GM18499 (cell line): ENCODE results near the gene ZNF408.
"Not testable (repeated sequence)": the region's sequence is repeated elsewhere in the genome, so short reads cannot be mapped to it uniquely, and the experiment has no call there.

Experiments
- ATAC-seq: cut with Tn5 transposase; IDR thresholded peaks from one replicate; pipeline ENCODE4 v1.9.1; 2021; ENCODE audit warnings: moderate number of reproducible peaks; ENCODE audit not compliant: insufficient read depth, unreplicated experiment

ZNF408 gene

GRCh38 chr11:46700241-46701077 is at the start of gene ZNF408, which contains the start of gene ARHGAP1:
Gene ZNF408, plus strand, starts transcription at chr11:46701031. Its CDS starts 17 bp downstream, at chr11:46701048.
Gene ARHGAP1, minus strand, starts transcription at chr11:46700619. Its CDS starts 4,512 bp downstream, at chr11:46696107.
- peak; percentile 47 for ATAC-seq

GRCh38 chr11:46655631-46656030 is 45.2 kb upstream of the ZNF408 start:
- ATAC-seq = no peak

- ATAC-seq = no peak
Observed at GRCh38 chr11:46657186-46657585, 43.6 kb upstream of the ZNF408 start.

- no peak for ATAC-seq
Observed at GRCh38 chr11:46658259-46658658, 42.6 kb upstream of the ZNF408 start.

- ATAC-seq = no peak
Observed at GRCh38 chr11:46659908-46660307, 40.9 kb upstream of the ZNF408 start.

GRCh38 chr11:46661836-46662235 is 39.0 kb upstream of the ZNF408 start:
- ATAC-seq = no peak

- no peak for ATAC-seq
Observed at GRCh38 chr11:46662366-46662765, 38.5 kb upstream of the ZNF408 start.

GRCh38 chr11:46663277-46663940 is 37.4 kb upstream of the ZNF408 start:
- ATAC-seq = no peak

- ATAC-seq = no peak
Observed at GRCh38 chr11:46664612-46665011, 36.2 kb upstream of the ZNF408 start.

GRCh38 chr11:46665356-46665755 is 35.5 kb upstream of the ZNF408 start:
- ATAC-seq = no peak

- ATAC-seq = no peak
Observed at GRCh38 chr11:46666516-46666915, 34.3 kb upstream of the ZNF408 start.

- ATAC-seq = no peak
Observed at GRCh38 chr11:46667043-46667481, 33.8 kb upstream of the ZNF408 start.

- ATAC-seq = no peak
Observed at GRCh38 chr11:46668480-46669085, 32.2 kb upstream of the ZNF408 start.

- no peak for ATAC-seq
Observed at GRCh38 chr11:46669711-46670139, 31.1 kb upstream of the ZNF408 start.

- not testable (repeated sequence) for ATAC-seq
Observed at GRCh38 chr11:46670521-46670920, 30.3 kb upstream of the ZNF408 start.

GRCh38 chr11:46671958-46672315 is 28.9 kb upstream of the ZNF408 start:
- ATAC-seq = no peak

GRCh38 chr11:46672381-46672839 is 28.4 kb upstream of the ZNF408 start:
- ATAC-seq = no peak

- ATAC-seq = no peak
Observed at GRCh38 chr11:46673713-46674462, 26.9 kb upstream of the ZNF408 start.

GRCh38 chr11:46674463-46675287 is 26.2 kb upstream of the ZNF408 start:
- no peak for ATAC-seq
